DOHH2 (cell line): ENCODE measurements around the gene NAALADL2.

Source experiments
- CTCF ChIP-seq: fragments of 200-600 bp; sonication (generic); IDR thresholded peaks from one replicate; pipeline ENCODE4 v1.5.1; 2014; ENCODE audit warnings: antibody characterized with exemption, mild to moderate bottlenecking, low read depth, low read length; ENCODE audit not compliant: poor library complexity, severe bottlenecking
- EZH2phosphoT487 ChIP-seq: fragments of 200-600 bp; sonication (generic); IDR thresholded peaks from 2 replicates; pipeline ENCODE4 v1.6.1; 2017; ENCODE audit warnings: borderline replicate concordance, mild to moderate bottlenecking, antibody characterized with exemption, low read length, moderate library complexity, mixed read lengths

GRCh38 chr3:175655351-175655750 lies 796.2 kb downstream of the NAALADL2 start:
- TF ChIP-seq CTCF (no peak), EZH2phosphoT487 (no peak)
